EL (cell line): ENCODE measurements around the gene MAP3K4.
"Not testable (repeated sequence)": the region's sequence is repeated elsewhere in the genome, so short reads cannot be mapped to it uniquely, and the experiment has no call there.

Experiments used
- DNase-seq: peaks from one replicate; pipeline ENCODE4 v3.0.0-alpha.2; 2016

The MAP3K4 gene

GRCh38 chr6:160971171-160971570 is 20.4 kb upstream of the MAP3K4 start:
- DNase-seq = no peak

- peak; percentile 79 for DNase-seq
These were observed 19.5 kb upstream of the MAP3K4 start for GRCh38 chr6:160972111-160972510.

GRCh38 chr6:160972594-160972993 is 19.0 kb upstream of the MAP3K4 start:
- DNase-seq = not testable (repeated sequence)

GRCh38 chr6:160973311-160974250 is 18.0 kb upstream of the MAP3K4 start:
- peak; percentile 62 for DNase-seq

GRCh38 chr6:160974304-160974771 is 17.2 kb upstream of the MAP3K4 start:
- peak; percentile 98 for DNase-seq

GRCh38 chr6:160975162-160975561 is 16.4 kb upstream of the MAP3K4 start:
- no peak for DNase-seq

GRCh38 chr6:160975961-160976360 is 15.6 kb upstream of the MAP3K4 start:
- not testable (repeated sequence) for DNase-seq

GRCh38 chr6:160978141-160978901 is 13.2 kb upstream of the MAP3K4 start:
- peak; percentile 62 for DNase-seq

- no peak for DNase-seq
These were observed 12.4 kb upstream of the MAP3K4 start for GRCh38 chr6:160979061-160979708.

GRCh38 chr6:160983377-160983948 is 8.1 kb upstream of the MAP3K4 start:
- DNase-seq = not testable (repeated sequence)

- no peak for DNase-seq
These were observed 4.7 kb upstream of the MAP3K4 start for GRCh38 chr6:160986851-160987250.

GRCh38 chr6:160987265-160987664 is 4.3 kb upstream of the MAP3K4 start:
- no peak for DNase-seq

GRCh38 chr6:160990847-160991405 is 643 bp upstream of the MAP3K4 start:
- no peak for DNase-seq

- peak; percentile 72 for DNase-seq
These were observed 751 bp downstream of the MAP3K4 start for GRCh38 chr6:160992061-160992979.

GRCh38 chr6:160992980-160993314 is 1.4 kb downstream of the MAP3K4 start:
- DNase-seq = no peak

- DNase-seq = no peak
These were observed 3.7 kb downstream of the MAP3K4 start for GRCh38 chr6:160995271-160995670.

- DNase-seq = no peak
These were observed 4.6 kb downstream of the MAP3K4 start for GRCh38 chr6:160996131-160996601.

- no peak for DNase-seq
These were observed 6.6 kb downstream of the MAP3K4 start for GRCh38 chr6:160998217-160998616.

- no peak for DNase-seq
These were observed 7.2 kb downstream of the MAP3K4 start for GRCh38 chr6:160998766-160999165.

GRCh38 chr6:160999516-160999915 is 7.9 kb downstream of the MAP3K4 start:
- no peak for DNase-seq

- DNase-seq = no peak
These were observed 9.1 kb downstream of the MAP3K4 start for GRCh38 chr6:161000632-161001031.
